DOHH2 (cell line): Measurements from ENCODE around the gene SNAI1.

Source experiments
- H3F3A ChIP-seq: fragments of 200-600 bp; sonication (generic), shearing (Covaris generic); 2 replicates; pipeline ENCODE4 v1.6.0; 2016; ENCODE audit warnings: antibody characterized with exemption, mild to moderate bottlenecking; ENCODE audit not compliant: control insufficient read depth, insufficient read depth
- H3K27ac ChIP-seq: fragments of 200-600 bp; sonication (generic); 2 replicates; pipeline ENCODE4 v1.5.1; 2014; ENCODE audit warnings: low read depth, mild to moderate bottlenecking, low read length, moderate library complexity
- H3K27me3 ChIP-seq: fragments of 200-600 bp; sonication (generic); 2 replicates; pipeline ENCODE4 v1.6.1; 2014; ENCODE audit warnings: mild to moderate bottlenecking, low read length, mixed read lengths; ENCODE audit not compliant: control insufficient read depth
- H3K36me3 ChIP-seq: fragments of 200-600 bp; sonication (generic); 2 replicates; pipeline ENCODE4 v1.6.1; 2014; ENCODE audit warnings: mild to moderate bottlenecking, low read length, moderate library complexity, mixed read lengths; ENCODE audit not compliant: control insufficient read depth
- H3K4me1 ChIP-seq: fragments of 200-600 bp; sonication (generic); 2 replicates; pipeline ENCODE4 v1.6.1; 2014; ENCODE audit warnings: mild to moderate bottlenecking, low read length, mixed read lengths; ENCODE audit not compliant: control insufficient read depth
- H3K4me2 ChIP-seq: fragments of 200-600 bp; sonication (generic); 2 replicates; pipeline ENCODE4 v1.6.0; 2014; ENCODE audit warnings: mild to moderate bottlenecking, low read length, moderate library complexity
- H3K4me3 ChIP-seq: fragments of 200-600 bp; sonication (generic); 2 replicates; pipeline ENCODE4 v1.5.1; 2014; ENCODE audit warnings: mild to moderate bottlenecking, low read length, mixed read lengths
- H3K79me2 ChIP-seq: fragments of 200-600 bp; sonication (generic); 2 replicates; pipeline ENCODE4 v1.6.1; 2014; ENCODE audit warnings: mild to moderate bottlenecking, low read length, mixed read lengths; ENCODE audit not compliant: control insufficient read depth
- H3K9me2 ChIP-seq: fragments of 200-600 bp; sonication (generic); replicated peaks from 2 replicates; pipeline ENCODE4 v1.6.1; 2014; ENCODE audit warnings: mild to moderate bottlenecking, low read length, mixed read lengths; ENCODE audit not compliant: control insufficient read depth
- H3K9me3 ChIP-seq: fragments of 200-600 bp; sonication (generic); 2 replicates; pipeline ENCODE4 v1.6.1; 2014; ENCODE audit warnings: antibody characterized with exemption, low read length, mixed read lengths; ENCODE audit not compliant: control insufficient read depth, insufficient read depth
- H4K20me1 ChIP-seq: fragments of 200-600 bp; sonication (generic); 2 replicates; pipeline ENCODE4 v1.6.0; 2014; ENCODE audit warnings: low read depth, mild to moderate bottlenecking, antibody characterized with exemption, low read length, moderate library complexity; ENCODE audit not compliant: control insufficient read depth, insufficient read depth
- EZH2phosphoT487 ChIP-seq: fragments of 200-600 bp; sonication (generic); IDR thresholded peaks from 2 replicates; pipeline ENCODE4 v1.6.1; 2017; ENCODE audit warnings: borderline replicate concordance, mild to moderate bottlenecking, antibody characterized with exemption, low read length, moderate library complexity, mixed read lengths
- TF ChIP-seq, protein P1 (sequence below): fragments of 200-600 bp; sonication (generic); IDR thresholded peaks from one replicate; pipeline ENCODE4 v1.5.1; 2014; ENCODE audit warnings: antibody characterized with exemption, mild to moderate bottlenecking, low read depth, low read length; ENCODE audit not compliant: poor library complexity, severe bottlenecking

Gene SNAI1

DNA sequence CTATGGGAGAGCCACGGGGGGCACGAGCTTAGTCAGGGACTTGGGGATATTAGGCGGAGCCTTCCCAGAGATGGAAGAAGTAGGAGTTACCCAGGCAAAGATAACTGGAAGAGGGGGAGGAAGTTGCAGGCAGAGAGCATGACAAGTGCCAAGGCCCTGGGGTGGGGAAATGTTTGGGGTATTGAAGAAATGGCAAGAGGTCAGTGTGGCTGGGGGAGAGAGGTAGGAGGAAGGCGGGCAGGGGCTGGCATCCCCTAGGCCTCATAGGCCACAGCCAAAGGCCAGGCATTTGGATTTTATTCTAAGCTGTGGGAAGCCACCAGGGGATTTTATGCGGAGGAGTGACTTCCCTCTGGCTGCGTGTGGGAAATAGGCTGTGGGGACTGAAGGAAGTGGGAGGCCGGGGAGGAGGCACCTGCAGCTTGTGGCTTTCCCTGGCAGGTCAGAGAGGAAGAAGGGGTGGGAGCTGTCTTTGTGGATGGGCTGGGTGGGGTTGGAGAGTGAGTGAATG, 22.7 kb downstream of the SNAI1 start:
- no peak for TF ChIP-seq EZH2phosphoT487
- TF ChIP-seq, protein P1, sequence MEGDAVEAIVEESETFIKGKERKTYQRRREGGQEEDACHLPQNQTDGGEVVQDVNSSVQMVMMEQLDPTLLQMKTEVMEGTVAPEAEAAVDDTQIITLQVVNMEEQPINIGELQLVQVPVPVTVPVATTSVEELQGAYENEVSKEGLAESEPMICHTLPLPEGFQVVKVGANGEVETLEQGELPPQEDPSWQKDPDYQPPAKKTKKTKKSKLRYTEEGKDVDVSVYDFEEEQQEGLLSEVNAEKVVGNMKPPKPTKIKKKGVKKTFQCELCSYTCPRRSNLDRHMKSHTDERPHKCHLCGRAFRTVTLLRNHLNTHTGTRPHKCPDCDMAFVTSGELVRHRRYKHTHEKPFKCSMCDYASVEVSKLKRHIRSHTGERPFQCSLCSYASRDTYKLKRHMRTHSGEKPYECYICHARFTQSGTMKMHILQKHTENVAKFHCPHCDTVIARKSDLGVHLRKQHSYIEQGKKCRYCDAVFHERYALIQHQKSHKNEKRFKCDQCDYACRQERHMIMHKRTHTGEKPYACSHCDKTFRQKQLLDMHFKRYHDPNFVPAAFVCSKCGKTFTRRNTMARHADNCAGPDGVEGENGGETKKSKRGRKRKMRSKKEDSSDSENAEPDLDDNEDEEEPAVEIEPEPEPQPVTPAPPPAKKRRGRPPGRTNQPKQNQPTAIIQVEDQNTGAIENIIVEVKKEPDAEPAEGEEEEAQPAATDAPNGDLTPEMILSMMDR = no peak
- H3K27ac ChIP-seq = no peak overlapping the region

DNA sequence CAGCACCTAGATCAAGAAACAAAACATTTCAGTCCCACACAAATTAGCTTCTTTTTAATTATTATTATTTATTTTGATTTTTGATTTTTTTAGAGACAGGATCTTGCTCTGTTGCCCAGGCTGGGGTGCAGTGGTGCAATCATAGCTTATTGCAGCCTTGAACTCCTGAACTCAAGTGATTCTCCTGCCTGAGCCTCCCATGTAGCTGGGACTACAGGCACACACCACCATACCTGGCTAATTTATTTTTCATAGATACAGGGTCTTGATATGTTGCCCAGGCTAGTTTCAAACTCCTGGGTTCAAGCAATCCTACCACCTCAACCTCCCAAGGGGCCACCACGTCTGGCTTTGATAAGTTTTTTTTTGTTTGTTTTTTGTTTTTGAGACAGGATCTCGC, 24.6 kb downstream of the SNAI1 start:
- Histone ChIP-seq H4K20me1 (no peaks in the 10 kb centered on the region), H3K79me2 (no peaks in the 10 kb centered on the region), H3K27ac (no peak overlapping the region), H3K9me3 (no peaks in the 10 kb centered on the region), H3K4me3 (no peak overlapping the region), H3F3A (peaks cover 4% of the 10 kb centered on the region), H3K9me2 (no peaks in the 10 kb centered on the region), H3K4me1 (peaks cover 21% of the 10 kb centered on the region), H3K27me3 (peaks cover 5% of the 10 kb centered on the region; the same call in 1 of the 2 replicates), H3K36me3 (no peaks in the 10 kb centered on the region), H3K4me2 (no peak overlapping the region)
- no peak for TF ChIP-seq EZH2phosphoT487
- TF ChIP-seq, protein P1 = no peak

More for the DNA sequence above, 22.7 kb downstream of the SNAI1 start:
- Histone ChIP-seq H3K9me2 (no peaks in the 10 kb centered on the region), H4K20me1 (no peaks in the 10 kb centered on the region), H3F3A (0 out of 2 replicates have a peak, but pooled peaks cover 2% of the 10 kb centered on the region), H3K79me2 (no peaks in the 10 kb centered on the region), H3K4me2 (no peak overlapping the region), H3K36me3 (no peaks in the 10 kb centered on the region), H3K9me3 (no peaks in the 10 kb centered on the region), H3K27me3 (peaks cover 5% of the 10 kb centered on the region; the same call in 1 of the 2 replicates), H3K4me3 (no peak overlapping the region), H3K4me1 (peaks cover 15% of the 10 kb centered on the region)

DNA sequence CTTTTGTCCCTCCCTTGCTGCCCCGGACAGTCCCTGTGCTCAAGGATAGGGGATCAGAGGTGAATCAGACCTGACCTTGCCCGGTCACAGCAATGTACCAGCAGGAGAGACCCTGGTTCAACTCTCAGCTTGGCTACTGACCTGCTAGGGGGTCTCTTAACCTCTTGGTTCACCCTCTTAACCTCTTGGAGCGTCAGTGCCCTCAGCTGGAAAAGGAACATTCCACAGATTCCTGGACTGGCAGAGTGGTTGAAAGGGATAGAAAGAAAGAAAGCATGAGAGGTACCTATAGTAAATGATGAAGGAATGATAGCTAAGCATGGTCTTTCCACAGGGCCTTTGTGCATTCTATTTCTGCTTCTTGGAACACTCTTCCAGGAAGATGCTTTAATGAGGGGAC, 25.2 kb downstream of the SNAI1 start:
- Histone ChIP-seq H3K27me3 (peaks cover 4% of the 10 kb centered on the region; the same call in 1 of the 2 replicates), H4K20me1 (no peaks in the 10 kb centered on the region), H3K9me2 (no peaks in the 10 kb centered on the region), H3K79me2 (no peaks in the 10 kb centered on the region), H3K36me3 (no peaks in the 10 kb centered on the region), H3K9me3 (no peaks in the 10 kb centered on the region), H3K4me1 (peaks cover 27% of the 10 kb centered on the region), H3K4me3 (no peak overlapping the region), H3F3A (peaks cover 10% of the 10 kb centered on the region), H3K4me2 (no peak overlapping the region), H3K27ac (no peak overlapping the region)
- no peak for TF ChIP-seq EZH2phosphoT487
- TF ChIP-seq, protein P1 = no peak
